ENCODE data around the gene SLC25A52. TPM values are rescaled to one million over a fixed set of nuclear protein-coding genes. Genes with fewer than 3 reads are reported as not detected.

SLC25A52 gene, protein sequence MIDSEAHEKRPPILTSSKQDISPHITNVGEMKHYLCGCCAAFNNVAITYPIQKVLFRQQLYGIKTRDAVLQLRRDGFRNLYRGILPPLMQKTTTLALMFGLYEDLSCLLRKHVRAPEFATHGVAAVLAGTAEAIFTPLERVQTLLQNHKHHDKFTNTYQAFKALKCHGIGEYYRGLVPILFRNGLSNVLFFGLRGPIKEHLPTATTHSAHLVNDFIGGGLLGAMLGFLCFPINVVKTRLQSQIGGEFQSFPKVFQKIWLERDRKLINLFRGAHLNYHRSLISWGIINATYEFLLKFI
- 0.17 TPM in 1 of 2 replicates, not detected in the other for total RNA-seq

DNA sequence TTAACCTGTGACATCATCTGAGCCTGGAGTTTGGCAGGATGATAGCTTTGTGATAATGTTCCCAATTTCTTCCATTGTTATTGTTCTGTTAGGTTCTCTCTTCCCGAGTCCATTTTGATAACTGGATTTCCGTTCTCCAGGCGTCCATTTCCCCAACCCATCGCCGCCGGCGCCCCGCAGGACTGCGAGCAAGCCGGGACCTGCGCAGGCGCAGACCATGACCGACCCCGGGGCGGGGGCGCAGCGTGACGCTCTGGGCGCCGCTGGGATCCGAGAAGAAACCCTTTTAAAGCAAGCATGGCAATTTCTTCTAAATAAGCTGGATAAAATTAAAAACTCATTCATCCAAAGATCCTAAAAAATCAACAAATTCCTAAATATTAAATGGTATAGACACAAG is at the start of gene SLC25A52:
Gene SLC25A52 (minus strand): TSS at position 186 of the 400 bp plus-strand sequence. CDS start 219 bp downstream, outside the sequence.

Other genes starting within 250 kb of the SLC25A52 start
- gene TTR, start 169.0 kb downstream of the SLC25A52 start, total RNA-seq = not detected in 2 replicates
- gene B4GALT6, start 76.3 kb downstream of the SLC25A52 start, total RNA-seq = 4.7 and 5.0 TPM in 2 replicates
- 61.8 and 68.2 TPM in 2 replicates for gene TRAPPC8, start 182.2 kb upstream of the SLC25A52 start, total RNA-seq

Data from dermis lymphatic vessel endothelial cell (primary cell).